Measurements from ENCODE around the gene CDON.

Gene CDON

DNA sequence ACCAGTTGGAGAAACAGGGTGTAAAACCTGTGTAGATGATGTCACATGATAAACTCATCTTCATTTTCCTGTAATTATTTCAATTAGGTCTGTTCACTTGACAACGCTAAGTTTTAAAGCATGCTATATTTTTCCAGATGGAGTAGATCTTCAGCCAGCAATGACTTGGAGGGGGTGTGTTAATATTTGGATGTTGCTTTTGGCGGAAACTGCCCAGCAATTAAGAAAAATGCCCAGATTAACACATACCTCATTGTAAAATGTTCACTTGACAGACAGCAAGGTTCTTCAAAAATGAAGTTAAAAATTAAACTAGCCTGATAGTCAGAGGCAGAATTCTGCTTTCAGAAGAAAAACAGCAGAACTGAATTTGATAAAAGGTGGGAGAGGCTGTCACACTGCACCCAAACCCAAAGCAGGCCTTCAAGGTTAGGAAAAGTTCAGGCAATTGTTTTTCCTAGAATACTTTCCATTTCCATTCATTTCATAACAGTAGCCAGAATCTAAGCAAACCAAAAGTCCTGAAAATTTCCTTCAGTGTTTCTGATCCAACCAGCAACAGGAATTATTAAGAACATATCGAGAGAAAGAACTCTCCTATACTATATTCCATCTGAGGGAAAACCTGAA, 83.8 kb downstream of the CDON start:
- Histone ChIP-seq H3K18ac (ENCODE audit: low read length) (no peak overlapping the region), H4K12ac (ENCODE audit: low read depth, low read length) (no peak overlapping the region), H3K4ac (ENCODE audit: low read depth, low read length) (no peak overlapping the region), H3K79me1 (ENCODE audit: low read length) (no peaks in the 10 kb centered on the region), H3K23ac (ENCODE audit: low read length) (no peak overlapping the region), H2BK120ac (ENCODE audit: insufficient read depth, low read length, poor library complexity) (no peak overlapping the region), H4K91ac (ENCODE audit: low read depth, low read length) (no peak overlapping the region), H2AFZ (ENCODE audit: insufficient read depth, low read length, poor library complexity) (no peak overlapping the region), H2BK12ac (ENCODE audit: low read length) (no peak overlapping the region), H2AK5ac (ENCODE audit: low read length) (no peak overlapping the region), H3K27ac (ENCODE audit: low read depth, low read length) (no peak overlapping the region), H3K9me3 (ENCODE audit: insufficient read depth, low read depth, low read length) (peaks cover 1% of the 10 kb centered on the region), H3K9ac (ENCODE audit: low read length) (no peak overlapping the region), H3K4me3 (ENCODE audit: low read depth, low read length) (no peak overlapping the region), H4K8ac (ENCODE audit: low read depth, low read length) (no peak overlapping the region), H3K27me3 (ENCODE audit: insufficient read depth, low read length) (no peaks in the 10 kb centered on the region), H2BK5ac (ENCODE audit: low read depth, low read length, poor library complexity) (no peak overlapping the region), H3K4me1 (ENCODE audit: control insufficient read depth in 1 of 2, insufficient read depth in 2 of 2, low read length in 2 of 2) (no peaks in the 10 kb centered on the region), H3K4me2 (ENCODE audit: low read length) (no peak overlapping the region), H3K36me3 (ENCODE audit: control insufficient read depth in 1 of 2, insufficient read depth in 2 of 2, low read length in 2 of 2) (peaks cover 13 to 26% of the 10 kb centered on the region in 2 experiments), H3K79me2 (ENCODE audit: control insufficient read depth, insufficient read depth, low read length, poor library complexity) (no peaks in the 10 kb centered on the region), H3K14ac (ENCODE audit: low read length) (no peak overlapping the region)
- no peak for DNase-seq
- no CpG with 5 or more reads among the region's 3 CpGs for WGBS (ENCODE audit: extremely low coverage, insufficient coverage, insufficient read length)

DNA sequence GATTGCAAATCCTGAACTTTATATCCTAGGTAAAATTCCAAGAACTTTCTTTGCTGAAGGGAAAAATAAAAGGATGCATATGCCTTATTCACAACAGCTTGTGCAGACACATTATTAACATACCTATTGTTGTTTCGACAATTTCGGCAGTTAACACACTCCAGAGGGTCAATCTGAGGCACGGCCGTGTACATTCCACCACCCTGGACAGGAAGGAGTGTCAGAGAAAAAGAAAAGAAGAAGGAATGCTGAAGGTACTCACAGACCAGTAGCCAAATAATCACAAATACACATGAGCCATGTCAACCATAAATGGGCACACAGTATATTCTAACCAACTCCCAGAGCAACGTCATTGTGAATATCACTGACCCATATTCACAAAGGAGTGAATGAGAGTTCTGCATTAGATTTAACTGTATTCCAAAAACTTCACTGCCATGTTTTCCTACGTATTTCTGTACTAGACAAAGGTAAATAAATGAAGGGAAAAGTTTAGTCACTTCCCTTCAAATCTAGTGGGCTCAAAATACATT, 84.4 kb downstream of the CDON start:
- Histone ChIP-seq H3K14ac (ENCODE audit: low read length) (no peak overlapping the region), H3K36me3 (ENCODE audit: control insufficient read depth in 1 of 2, insufficient read depth in 2 of 2, low read length in 2 of 2) (peaks cover 12 to 23% of the 10 kb centered on the region in 2 experiments), H3K4me3 (ENCODE audit: low read depth, low read length) (no peak overlapping the region), H3K4ac (ENCODE audit: low read depth, low read length) (no peak overlapping the region), H2BK120ac (ENCODE audit: insufficient read depth, low read length, poor library complexity) (no peak overlapping the region), H2AK5ac (ENCODE audit: low read length) (no peak overlapping the region), H3K18ac (ENCODE audit: low read length) (no peak overlapping the region), H3K4me2 (ENCODE audit: low read length) (no peak overlapping the region), H3K79me1 (ENCODE audit: low read length) (no peaks in the 10 kb centered on the region), H3K79me2 (ENCODE audit: control insufficient read depth, insufficient read depth, low read length, poor library complexity) (no peaks in the 10 kb centered on the region), H2BK5ac (ENCODE audit: low read depth, low read length, poor library complexity) (no peak overlapping the region), H3K9ac (ENCODE audit: low read length) (no peak overlapping the region), H2AFZ (ENCODE audit: insufficient read depth, low read length, poor library complexity) (no peak overlapping the region), H2BK12ac (ENCODE audit: low read length) (no peak overlapping the region), H3K4me1 (ENCODE audit: control insufficient read depth in 1 of 2, insufficient read depth in 2 of 2, low read length in 2 of 2) (no peaks in the 10 kb centered on the region), H3K23ac (ENCODE audit: low read length) (no peak overlapping the region), H4K12ac (ENCODE audit: low read depth, low read length) (no peak overlapping the region), H3K27me3 (ENCODE audit: insufficient read depth, low read length) (no peaks in the 10 kb centered on the region), H3K9me3 (ENCODE audit: insufficient read depth, low read depth, low read length) (peaks cover 1% of the 10 kb centered on the region), H3K27ac (ENCODE audit: low read depth, low read length) (no peak overlapping the region), H4K8ac (ENCODE audit: low read depth, low read length) (no peak overlapping the region), H4K91ac (ENCODE audit: low read depth, low read length) (no peak overlapping the region)
- no peak for DNase-seq
- WGBS (ENCODE audit: extremely low coverage, insufficient coverage, insufficient read length): no CpG with 5 or more reads among the region's 6 CpGs

DNA sequence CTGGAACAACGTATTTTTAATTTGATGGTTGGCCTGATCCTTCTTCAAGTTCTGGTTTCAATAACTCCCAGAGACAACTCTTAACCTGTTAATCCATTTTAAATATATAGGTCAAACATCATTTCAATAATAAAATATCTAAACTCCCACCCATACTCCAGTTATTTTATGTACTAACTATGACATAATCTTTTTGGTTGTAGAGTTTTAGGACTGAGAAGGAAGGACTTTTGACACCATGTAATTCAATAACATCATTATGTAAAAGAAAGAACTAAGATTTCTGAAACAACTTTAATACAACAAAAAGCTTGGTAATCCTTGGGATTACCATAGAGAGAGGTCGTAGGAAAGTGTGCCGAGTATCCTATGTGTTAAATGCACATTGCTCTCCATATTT, 85.3 kb downstream of the CDON start:
- no peak overlapping the region for H3K9ac ChIP-seq (ENCODE audit: low read length)
- H3K27me3 ChIP-seq (ENCODE audit: insufficient read depth, low read length): no peaks in the 10 kb centered on the region
- no peaks in the 10 kb centered on the region for H3K79me1 ChIP-seq (ENCODE audit: low read length)
- H4K8ac ChIP-seq (ENCODE audit: low read depth, low read length): no peak overlapping the region
- no peak overlapping the region for H3K27ac ChIP-seq (ENCODE audit: low read depth, low read length)
- no CpG with 5 or more reads among the region's 3 CpGs for WGBS (ENCODE audit: extremely low coverage, insufficient coverage, insufficient read length)
- H2BK5ac ChIP-seq (ENCODE audit: low read depth, low read length, poor library complexity): no peak overlapping the region
- H3K4me1 ChIP-seq (ENCODE audit: control insufficient read depth in 1 of 2, insufficient read depth in 2 of 2, low read length in 2 of 2): no peaks in the 10 kb centered on the region
- no peak overlapping the region for H3K4me3 ChIP-seq (ENCODE audit: low read depth, low read length)
- H2BK12ac ChIP-seq (ENCODE audit: low read length): no peak overlapping the region
- H2AK5ac ChIP-seq (ENCODE audit: low read length): no peak overlapping the region
- no peak overlapping the region for H3K23ac ChIP-seq (ENCODE audit: low read length)
- no peak overlapping the region for H3K4ac ChIP-seq (ENCODE audit: low read depth, low read length)
- no peak overlapping the region for H4K12ac ChIP-seq (ENCODE audit: low read depth, low read length)
- H2AFZ ChIP-seq (ENCODE audit: insufficient read depth, low read length, poor library complexity): no peak overlapping the region
- H2BK120ac ChIP-seq (ENCODE audit: insufficient read depth, low read length, poor library complexity): no peak overlapping the region
- no peak overlapping the region for H4K91ac ChIP-seq (ENCODE audit: low read depth, low read length)
- no peak overlapping the region for H3K14ac ChIP-seq (ENCODE audit: low read length)
- DNase-seq: no peak
- H3K9me3 ChIP-seq (ENCODE audit: insufficient read depth, low read depth, low read length): peaks cover 1% of the 10 kb centered on the region
- H3K79me2 ChIP-seq (ENCODE audit: control insufficient read depth, insufficient read depth, low read length, poor library complexity): no peaks in the 10 kb centered on the region
- no peak overlapping the region for H3K4me2 ChIP-seq (ENCODE audit: low read length)
- peaks cover 10 to 21% of the 10 kb centered on the region in 2 experiments for H3K36me3 ChIP-seq (ENCODE audit: control insufficient read depth in 1 of 2, insufficient read depth in 2 of 2, low read length in 2 of 2)
- no peak overlapping the region for H3K18ac ChIP-seq (ENCODE audit: low read length)

DNA sequence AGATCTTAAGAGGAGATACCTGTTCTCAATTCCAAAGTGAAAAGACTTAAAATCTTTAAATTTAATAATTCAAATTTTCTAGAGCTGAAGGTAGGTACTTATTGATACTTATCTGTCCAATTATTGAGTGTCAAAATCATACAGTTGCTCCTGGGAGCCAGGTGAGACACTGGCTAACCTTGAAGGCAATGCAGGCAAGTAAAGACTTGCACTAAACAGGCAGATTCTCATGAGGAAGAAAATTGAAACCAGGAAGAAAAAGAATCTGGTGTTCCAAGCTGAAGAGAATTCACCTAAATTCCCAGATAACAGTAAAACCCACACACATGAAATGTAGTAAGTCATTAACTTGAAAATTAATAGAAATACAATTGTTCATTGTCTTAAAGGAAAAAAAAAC, 86.5 kb downstream of the CDON start:
- Histone ChIP-seq H2BK120ac (ENCODE audit: insufficient read depth, low read length, poor library complexity) (no peak overlapping the region), H3K18ac (ENCODE audit: low read length) (no peak overlapping the region), H2BK5ac (ENCODE audit: low read depth, low read length, poor library complexity) (no peak overlapping the region), H3K27ac (ENCODE audit: low read depth, low read length) (no peak overlapping the region), H3K4me2 (ENCODE audit: low read length) (no peak overlapping the region), H2BK12ac (ENCODE audit: low read length) (no peak overlapping the region), H3K27me3 (ENCODE audit: insufficient read depth, low read length) (no peaks in the 10 kb centered on the region), H3K36me3 (ENCODE audit: control insufficient read depth in 1 of 2, insufficient read depth in 2 of 2, low read length in 2 of 2) (peaks cover 7 to 18% of the 10 kb centered on the region in 2 experiments), H3K9me3 (ENCODE audit: insufficient read depth, low read depth, low read length) (peaks cover under 1% of the 10 kb centered on the region), H3K79me1 (ENCODE audit: low read length) (no peaks in the 10 kb centered on the region), H3K4me1 (ENCODE audit: control insufficient read depth in 1 of 2, insufficient read depth in 2 of 2, low read length in 2 of 2) (no peaks in the 10 kb centered on the region), H2AK5ac (ENCODE audit: low read length) (no peak overlapping the region), H3K23ac (ENCODE audit: low read length) (no peak overlapping the region), H3K4me3 (ENCODE audit: low read depth, low read length) (no peak overlapping the region), H4K8ac (ENCODE audit: low read depth, low read length) (no peak overlapping the region), H3K9ac (ENCODE audit: low read length) (no peak overlapping the region), H3K14ac (ENCODE audit: low read length) (no peak overlapping the region), H4K12ac (ENCODE audit: low read depth, low read length) (no peak overlapping the region), H3K4ac (ENCODE audit: low read depth, low read length) (no peak overlapping the region), H2AFZ (ENCODE audit: insufficient read depth, low read length, poor library complexity) (no peak overlapping the region), H3K79me2 (ENCODE audit: control insufficient read depth, insufficient read depth, low read length, poor library complexity) (no peaks in the 10 kb centered on the region), H4K91ac (ENCODE audit: low read depth, low read length) (no peak overlapping the region)
- DNase-seq: no peak
